H54 (cell line): Measurements from ENCODE around the gene GNA14.
"Not testable (repeated sequence)": the region's sequence is repeated elsewhere in the genome, so short reads cannot be mapped to it uniquely, and the experiment has no call there.

Experiments
- DNase-seq: peaks from one replicate; pipeline ENCODE4 v3.0.0; 2011; ENCODE audit warnings: low spot score, mixed read lengths; ENCODE audit not compliant: insufficient read length
- FAIRE-seq: peaks from 3 replicates; lab custom pipeline; 2011; peaks lifted over from hg19 to GRCh38; lab: Jason Lieb, UNC
- POLR2A ChIP-seq: IDR thresholded peaks from 2 replicates; pipeline ENCODE4 v1.6.1; 2011; ENCODE audit warnings: low read depth, mild to moderate bottlenecking, low read length

GNA14 gene

DNA sequence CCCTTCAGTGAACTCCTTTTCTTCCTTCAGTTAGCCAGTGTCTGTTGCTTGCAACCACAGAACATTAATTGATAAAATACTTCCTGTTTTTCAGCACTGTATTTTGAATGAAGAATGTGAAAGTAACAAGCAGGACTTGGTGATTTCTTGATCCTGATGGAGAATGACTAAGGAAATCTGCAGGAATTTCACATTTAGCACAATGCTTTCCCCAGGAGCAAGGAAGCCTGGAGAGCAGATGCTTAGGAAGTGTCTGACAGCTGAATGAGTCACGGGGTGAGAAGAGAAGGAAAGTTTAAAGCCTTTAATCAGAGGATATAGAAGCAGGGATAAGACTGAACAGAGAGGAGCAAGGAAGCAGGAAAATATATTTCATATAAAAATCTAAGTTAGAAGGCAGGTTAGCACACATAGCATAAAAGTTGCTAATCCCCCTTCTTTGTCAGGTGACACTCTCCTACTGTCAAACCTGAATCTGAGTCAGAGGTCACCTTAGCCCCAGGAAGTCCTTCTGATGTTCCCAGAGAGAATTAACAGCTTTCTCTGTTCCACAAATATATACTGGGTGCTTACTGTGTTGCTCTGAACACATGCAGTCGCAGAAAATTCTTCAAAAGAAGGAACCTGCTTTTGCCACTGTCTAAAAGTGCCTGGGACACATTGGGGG is 59.7 kb downstream of the GNA14 start:
- peak; percentile 99 for FAIRE-seq
- TF ChIP-seq POLR2A, result no peak
- DNase-seq, result peak; percentile 72

DNA sequence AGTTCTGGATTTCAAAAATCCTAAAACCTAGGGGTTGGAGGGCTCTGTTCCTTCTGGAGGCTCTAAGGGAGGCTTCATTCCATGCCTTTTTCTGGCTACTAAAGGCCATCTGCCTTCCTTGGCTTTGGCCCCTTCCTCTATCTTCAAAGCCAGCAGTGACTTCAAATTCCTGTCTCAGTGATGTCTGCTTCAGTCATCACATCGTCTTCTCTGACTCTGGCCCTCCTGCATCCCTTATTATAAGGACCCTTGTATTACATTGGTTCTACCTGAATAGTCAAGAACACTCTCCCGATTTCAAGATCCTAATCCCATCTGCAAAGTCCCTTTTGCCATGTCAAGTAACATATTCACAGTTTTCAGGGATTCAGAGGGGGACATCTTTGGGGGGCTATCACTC is 60.3 kb downstream of the GNA14 start:
- peak; percentile 27 for FAIRE-seq
- TF ChIP-seq POLR2A, result no peak
- no peak for DNase-seq

DNA sequence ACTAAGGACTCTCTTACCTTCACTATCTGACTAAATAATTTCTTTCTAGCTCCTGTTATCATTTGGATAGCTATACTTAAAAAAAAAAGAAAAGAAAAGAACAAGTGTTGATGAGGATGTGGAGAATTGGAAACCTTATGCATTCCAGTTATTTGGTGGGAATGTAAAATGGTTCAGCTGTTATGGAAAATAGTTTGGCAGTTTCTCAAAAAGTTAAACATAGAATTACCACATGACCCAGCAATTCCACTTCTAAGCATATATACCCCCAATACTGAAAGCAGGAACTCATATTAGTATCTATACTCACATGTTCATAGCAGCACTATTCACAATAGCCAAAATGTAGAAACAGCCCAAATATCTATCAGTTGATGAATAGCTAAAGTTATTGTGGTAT is 61.1 kb downstream of the GNA14 start:
- FAIRE-seq, result no peak
- TF ChIP-seq POLR2A, result no peak
- DNase-seq, result no peak

DNA sequence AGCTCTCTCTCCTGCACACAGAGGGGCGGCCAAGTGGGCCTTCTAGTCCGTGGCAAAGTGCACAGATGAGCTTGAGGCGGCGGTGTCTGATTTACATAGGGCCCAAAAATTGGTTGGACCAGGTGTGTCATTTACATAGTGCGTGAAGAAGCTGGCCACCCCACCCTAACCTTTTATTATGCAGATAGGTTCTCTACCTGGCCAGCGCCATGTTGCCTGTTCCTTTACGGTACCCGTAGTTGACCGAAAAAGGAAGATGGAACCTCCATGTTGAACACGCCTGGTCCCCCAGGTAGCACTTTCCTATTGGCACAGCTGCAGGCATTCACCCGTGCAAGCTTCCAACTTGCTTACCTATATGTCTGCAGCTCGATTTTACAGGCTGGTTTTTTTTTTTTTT is 61.5 kb downstream of the GNA14 start:
- TF ChIP-seq POLR2A, result no peak
- no peak for FAIRE-seq
- no peak for DNase-seq

DNA sequence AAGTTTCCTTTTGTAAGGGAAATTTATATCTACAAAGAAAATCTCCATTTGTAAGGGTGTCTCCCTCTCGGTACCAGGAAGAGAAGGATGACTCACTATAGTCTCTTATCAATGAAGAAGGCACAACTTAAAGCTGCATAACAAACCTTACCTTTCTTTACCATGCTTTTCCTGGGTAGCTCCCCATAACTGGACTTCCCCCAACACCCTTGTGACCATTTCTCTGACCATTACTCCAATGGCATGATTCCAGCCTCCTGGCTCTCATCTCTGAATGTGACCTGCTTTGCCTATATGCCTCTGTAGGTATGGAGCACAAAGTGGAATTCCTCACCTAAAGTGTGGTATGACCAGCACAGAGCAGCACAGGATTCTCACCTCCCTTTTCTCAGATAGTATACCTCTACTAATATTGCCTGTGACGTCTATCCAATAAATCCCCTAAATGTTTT is 62.8 kb downstream of the GNA14 start:
- DNase-seq (no peak), FAIRE-seq (no peak)
- TF ChIP-seq POLR2A, result no peak

DNA sequence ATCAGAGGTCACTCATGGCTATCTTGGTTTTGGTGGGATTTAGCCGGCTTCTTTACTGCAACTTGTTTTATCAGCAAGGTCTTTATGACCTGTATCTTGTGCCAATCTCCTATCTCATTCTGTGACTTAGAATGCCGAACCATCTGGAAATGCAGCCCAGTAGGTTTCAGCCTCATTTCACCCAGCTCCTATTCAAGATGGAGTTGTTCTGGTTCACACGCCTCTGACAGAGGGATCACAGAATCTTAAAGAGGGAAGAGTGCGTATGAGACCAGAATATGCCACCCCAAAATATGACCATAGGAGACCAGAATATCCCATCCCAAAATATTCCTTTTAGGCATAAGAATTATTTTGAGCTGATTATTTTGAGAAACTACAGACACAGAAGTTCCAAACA is 63.2 kb downstream of the GNA14 start:
- not testable (repeated sequence) for DNase-seq, FAIRE-seq

DNA sequence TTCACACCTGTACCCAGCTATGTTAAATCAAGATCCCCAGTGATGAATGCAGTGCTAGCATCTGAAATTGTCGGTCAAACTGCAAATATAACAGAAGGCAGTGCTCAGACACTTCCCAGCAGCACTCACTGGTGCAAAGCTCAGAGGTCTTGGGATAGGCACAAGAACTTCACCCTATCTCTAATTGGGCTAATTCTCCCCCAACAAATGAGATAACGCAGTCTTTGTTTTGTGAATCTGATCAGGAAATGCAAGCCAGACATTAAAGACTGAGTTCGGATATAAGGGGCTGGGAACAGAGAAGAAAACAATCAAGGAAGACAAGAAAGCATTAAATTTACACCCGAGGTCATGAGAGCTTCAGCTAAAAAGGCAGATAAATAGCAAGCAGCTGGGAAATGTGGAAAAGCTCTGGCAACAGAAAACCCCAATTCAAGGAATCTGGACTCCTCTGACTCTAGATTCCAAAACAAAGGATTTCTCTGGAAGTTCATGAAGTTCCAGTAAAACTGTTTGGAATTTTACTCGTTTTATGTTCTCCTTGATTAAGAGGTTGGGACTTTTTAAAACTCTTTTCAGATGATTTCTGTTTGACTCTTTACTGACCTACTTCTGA is 65.1 kb downstream of the GNA14 start:
- FAIRE-seq, result no peak
- no peak for TF ChIP-seq POLR2A
- DNase-seq, result no peak

DNA sequence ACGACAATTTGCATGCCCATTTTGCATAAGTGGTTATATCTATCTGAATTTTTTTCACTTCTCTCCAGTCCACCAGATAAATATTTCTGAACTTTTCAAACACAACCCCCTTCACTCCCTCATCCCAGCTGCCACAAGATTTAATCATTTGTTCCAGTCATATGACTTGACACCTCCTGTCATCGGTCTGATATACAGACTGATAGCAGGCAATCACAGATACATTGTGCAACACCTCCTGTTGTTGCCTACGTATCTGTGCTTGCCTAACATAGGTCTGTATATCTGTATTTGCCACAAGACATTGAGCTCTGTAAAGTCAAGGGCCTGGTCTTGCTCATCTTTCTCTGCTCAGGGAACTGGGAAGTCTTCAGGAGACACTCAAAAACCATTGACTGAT is 65.6 kb downstream of the GNA14 start:
- DNase-seq (no peak), FAIRE-seq (no peak)
- no peak for TF ChIP-seq POLR2A

DNA sequence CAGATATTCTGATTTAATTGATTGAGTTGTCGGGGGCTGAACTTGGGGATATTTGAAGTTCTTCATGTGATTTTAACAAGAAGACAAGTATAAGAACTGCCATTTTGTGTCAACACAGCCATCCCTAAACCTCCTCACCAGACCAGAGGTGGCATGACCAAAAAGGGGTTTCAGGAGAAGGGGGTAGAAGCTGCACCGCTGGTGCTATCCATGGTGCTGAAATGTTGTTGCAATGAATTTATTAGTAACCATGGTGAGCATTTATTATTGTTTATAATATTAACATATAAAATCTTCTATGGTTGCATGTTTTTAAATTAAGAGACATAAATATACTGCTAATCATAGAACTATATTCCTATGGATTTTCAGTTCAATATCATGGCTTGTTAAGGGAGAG is 72.3 kb downstream of the GNA14 start:
- no peak for TF ChIP-seq POLR2A
- peak; percentile 27 for FAIRE-seq
- peak; percentile 25 for DNase-seq

DNA sequence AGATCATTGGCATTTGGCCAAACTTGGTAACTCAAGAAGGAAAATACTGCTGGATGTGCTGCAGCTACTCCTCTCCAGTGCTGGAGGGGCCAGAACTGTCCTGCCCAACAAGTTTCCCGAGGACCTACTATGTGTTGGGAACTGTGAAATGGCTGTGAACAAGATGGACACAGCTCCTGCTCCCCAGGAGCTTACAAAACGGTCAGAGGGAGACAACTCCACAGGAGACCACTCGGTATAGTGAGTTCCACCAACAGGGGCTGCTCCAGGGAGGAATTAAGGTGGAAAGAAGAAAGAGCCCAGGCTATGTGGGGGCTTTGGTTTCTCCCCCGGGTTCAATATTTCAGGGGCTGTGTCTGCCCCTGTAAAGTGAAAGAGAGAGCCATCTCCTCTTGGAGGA is 78.8 kb downstream of the GNA14 start:
- DNase-seq (no peak), FAIRE-seq (no peak)
- no peak for TF ChIP-seq POLR2A

DNA sequence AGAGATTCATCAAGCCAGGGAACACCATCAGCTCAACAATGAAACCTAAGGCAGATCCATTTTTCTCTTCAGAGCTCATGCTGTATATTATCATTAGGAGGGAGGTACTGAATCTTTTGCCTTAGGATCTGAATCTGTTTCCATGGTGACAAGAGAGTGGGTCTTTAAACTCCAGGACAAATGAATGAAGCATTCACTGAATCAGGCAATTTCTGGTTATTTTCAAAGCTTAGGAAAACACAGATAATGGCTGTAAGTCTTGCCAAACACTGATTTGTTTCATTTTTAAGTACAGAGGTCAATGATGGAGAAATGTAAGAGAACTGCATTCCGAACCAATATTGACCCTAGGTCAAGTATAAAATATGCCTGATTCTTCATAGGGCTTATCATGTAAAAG is 84.9 kb downstream of the GNA14 start:
- DNase-seq, result no peak
- no peak for TF ChIP-seq POLR2A
- FAIRE-seq, result peak; percentile 81

DNA sequence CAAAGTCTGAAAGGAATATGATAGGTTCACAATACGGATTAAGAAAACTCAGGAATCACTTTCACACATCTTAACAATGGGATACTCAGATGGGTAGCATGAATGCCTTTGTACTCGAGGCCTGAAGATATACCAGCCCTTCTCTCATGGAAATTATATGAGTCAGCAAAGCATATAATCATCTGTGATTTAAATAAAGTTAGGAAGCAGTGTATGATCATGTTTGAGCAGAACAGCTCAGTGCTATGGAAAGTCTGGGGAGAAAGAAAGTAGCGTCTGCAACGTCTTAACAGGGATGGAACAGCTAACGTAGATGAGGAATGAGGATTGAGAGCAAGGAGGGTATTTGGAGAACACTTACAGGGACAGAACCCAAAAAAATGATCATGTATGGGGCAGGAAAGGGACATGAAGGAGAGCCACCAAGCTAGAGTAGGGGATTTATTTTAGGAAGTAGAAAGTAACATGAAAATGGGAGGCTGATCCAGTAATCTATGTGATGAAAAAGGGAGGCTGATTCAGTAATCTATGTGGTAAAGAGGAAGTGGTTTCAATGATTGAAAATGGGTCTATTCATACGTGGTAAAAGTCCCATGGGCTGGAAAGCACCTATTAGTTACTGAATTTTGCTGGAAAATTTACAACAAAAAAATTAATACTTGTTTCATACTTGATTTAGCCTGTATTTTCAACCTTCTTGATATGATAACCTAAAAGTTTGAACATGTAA is 85.9 kb downstream of the GNA14 start:
- TF ChIP-seq POLR2A, result no peak
- FAIRE-seq (peak; percentile 52), DNase-seq (no peak)

DNA sequence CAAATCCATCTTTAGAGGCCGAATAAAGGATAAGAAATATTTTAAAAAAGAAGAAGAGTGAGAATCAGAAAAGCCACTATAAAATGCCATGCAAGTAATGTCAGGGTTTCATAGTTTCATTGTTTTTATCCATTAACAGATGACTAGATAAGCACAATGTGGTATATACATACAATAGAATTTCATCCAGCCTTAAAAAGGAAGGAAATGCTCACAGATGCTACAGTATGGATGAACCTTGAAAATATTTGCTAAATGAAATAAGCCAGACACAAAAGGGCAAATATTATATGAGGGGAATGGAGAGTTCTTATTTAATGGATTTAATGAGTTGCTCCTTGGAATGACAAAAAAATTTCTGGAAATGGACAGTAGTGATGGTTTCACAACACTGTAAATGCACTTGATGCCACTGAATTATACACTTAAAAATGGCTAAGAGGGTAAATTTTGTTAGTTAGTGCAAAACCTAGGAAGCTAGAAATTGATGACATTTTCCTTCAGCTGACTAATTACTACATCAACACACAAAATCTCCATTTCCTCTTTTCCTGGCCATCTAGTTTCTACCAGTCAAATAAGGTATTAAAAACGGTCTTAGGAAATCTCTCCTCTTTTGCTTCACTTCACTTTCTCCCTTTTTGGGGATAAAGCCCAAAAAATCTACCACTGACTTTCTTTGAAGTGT is 86.6 kb downstream of the GNA14 start:
- peak; percentile 45 for FAIRE-seq
- DNase-seq, result no peak
- no peak for TF ChIP-seq POLR2A

DNA sequence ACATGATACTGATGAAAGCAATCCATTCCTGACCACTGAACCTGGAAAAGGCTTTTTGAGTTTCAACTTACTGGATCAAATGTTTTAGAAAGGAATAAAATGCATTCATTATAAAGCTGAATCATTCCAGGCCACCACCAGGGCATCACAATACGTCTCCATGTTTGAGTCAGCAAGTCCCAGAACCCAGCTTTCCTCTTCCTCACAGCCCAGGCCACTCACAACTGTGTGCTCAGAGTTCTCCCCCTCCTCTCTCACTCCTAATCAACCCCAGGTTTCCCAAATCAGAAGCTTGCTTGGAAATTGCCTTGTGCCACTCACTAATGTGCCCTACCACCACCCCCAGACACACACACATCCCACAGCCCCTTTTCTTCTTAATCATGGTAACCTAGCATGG is 91.7 kb downstream of the GNA14 start:
- DNase-seq (no peak), FAIRE-seq (no peak)
- TF ChIP-seq POLR2A, result no peak
